Natural killer cell (primary cell): Measurements from ENCODE around the gene FALEC. TPM values are rescaled to one million over a fixed set of nuclear protein-coding genes. Genes with fewer than 3 reads are reported as not detected.

ENCODE experiments used
- ATAC-seq, 3 donors: fragments of 150-1000 bp in 2 of 3; fragments of 200-7000 bp in 1 of 3; cut with Tn5 transposase; 1 replicate in 1 of 3; 2 replicates in 2 of 3; pipeline ENCODE4 v1.10.0; 2021; ENCODE audit warnings: mild to moderate bottlenecking in 2 of 3, moderate library complexity in 2 of 3
- DNase-seq, 2 donors: peaks; one replicate each; pipeline versions ENCODE4 v3.0.0 to v3.0.0-alpha.2; 2013 to 2021; ENCODE audit warnings: mixed read lengths in 1 of 2
- H3K27ac ChIP-seq: one replicate; pipeline ENCODE4 v1.5.1; 2013; ENCODE audit warnings: mild to moderate bottlenecking, low read length
- H3K27me3 ChIP-seq: one replicate; pipeline ENCODE4 v1.6.1; 2013; ENCODE audit warnings: low read length; ENCODE audit not compliant: control insufficient read depth, insufficient read depth
- H3K36me3 ChIP-seq: one replicate; pipeline ENCODE4 v1.6.1; 2013; ENCODE audit warnings: low read length; ENCODE audit not compliant: control insufficient read depth, insufficient read depth
- H3K4me1 ChIP-seq: one replicate; pipeline ENCODE4 v1.6.1; 2013; ENCODE audit warnings: low read length; ENCODE audit not compliant: control insufficient read depth, insufficient read depth
- H3K4me3 ChIP-seq: one replicate; pipeline ENCODE4 v1.5.1; 2013; ENCODE audit warnings: low read length
- H3K9me3 ChIP-seq: one replicate; pipeline ENCODE4 v1.6.1; 2013; ENCODE audit warnings: low read length; ENCODE audit not compliant: control insufficient read depth, insufficient read depth
- H3K27ac Mint-ChIP-seq, 2 donors: one replicate each; pipeline ENCODE4 v1.8.0; 2022; ENCODE audit warnings: mild to moderate bottlenecking in 2 of 2, mixed read lengths in 2 of 2, moderate library complexity in 1 of 2
- H3K27me3 Mint-ChIP-seq, 2 donors: one replicate each; pipeline ENCODE4 v1.8.0; 2022; ENCODE audit warnings: low read depth in 2 of 2, mixed read lengths in 2 of 2
- H3K36me3 Mint-ChIP-seq: one replicate; pipeline ENCODE4 v1.8.0; 2022; ENCODE audit warnings: mixed read lengths
- H3K4me1 Mint-ChIP-seq, 2 donors: one replicate each; pipeline ENCODE4 v1.8.0; 2022; ENCODE audit warnings: mixed read lengths in 2 of 2
- H3K4me3 Mint-ChIP-seq: one replicate; pipeline ENCODE4 v1.8.0; 2022; ENCODE audit warnings: mild to moderate bottlenecking, moderate library complexity, mixed read lengths
- H3K9me3 Mint-ChIP-seq, 2 donors: one replicate each; pipeline ENCODE4 v1.8.0; 2022; ENCODE audit warnings: mixed read lengths in 2 of 2
- CTCF ChIP-seq: fragments of 200-600 bp; IDR thresholded peaks from one replicate; pipeline ENCODE4 v1.8.0; 2022; ENCODE audit warnings: antibody characterized with exemption
- WGBS: methylation state at CpG from one replicate; pipeline ENCODE4 v1.1.7; 2013; ENCODE audit warnings: missing lambda C conversion rate; ENCODE audit not compliant: insufficient coverage; 5-methylcytosine and 5-hydroxymethylcytosine counted together
- intact Hi-C: fragments of 100-400 bp; cut with micrococcal nuclease; formaldehyde crosslinking; loops from one replicate; pipeline ENCODE4 v1.14.2; 2022
- total RNA-seq, 4 donors: library from RNA; stranded (reverse); fragments of 120-200 nt in 1 of 4; gene quantifications; one replicate each; pipeline versions ENCODE4 v1.2.3 to v1.2.4, GENCODE V29; 2013 to 2022

The FALEC gene
- total RNA-seq, 3 donors from 2014 or later (not counting 1 experiment from before 2014, with no cell fraction given), result not detected

GRCh38 chr1:150577557-150578271, 62.2 kb downstream of the FALEC start:
- DNase-seq (peak in 1 of 2 donors; percentile 74), ATAC-seq (no peak)
- WGBS, result under 1% methylated on average over 11 of the region's 11 CpGs
- TF ChIP-seq CTCF, result no peak
- Histone ChIP-seq H3K27me3 (no peaks in the 10 kb centered on the region), H3K4me1 (peaks cover 31% of the 10 kb centered on the region), H3K36me3 (peaks cover 58% of the 10 kb centered on the region), H3K9me3 (no peaks in the 10 kb centered on the region), H3K27ac (peak overlapping the region; percentile 100), H3K4me3 (peak overlapping the region; percentile 79)
- Mint-ChIP-seq H3K9me3 (no peaks in the 10 kb centered on the region), H3K4me1 (peaks cover 60 to 63% of the 10 kb centered on the region in 2 donors), H3K27me3 (no peaks in the 10 kb centered on the region), H3K27ac (peak overlapping the region; percentile 96 to 99), H3K4me3 (peak overlapping the region; percentile 100), H3K36me3 (peaks cover 33% of the 10 kb centered on the region)
- intact Hi-C loops, result loop anchor here (2.0 kb wide), 2 partner anchors 43 to 51 kb away; partner anchors contain the start of gene ENSA

GRCh38 chr1:150578272-150579109, 62.9 kb downstream of the FALEC start:
- H3K4me3 Mint-ChIP-seq, result peak overlapping the region; percentile 100
- H3K4me1 Mint-ChIP-seq, result peaks cover 57 to 60% of the 10 kb centered on the region in 2 donors
- H3K36me3 Mint-ChIP-seq, result peaks cover 33% of the 10 kb centered on the region
- H3K9me3 Mint-ChIP-seq, result no peaks in the 10 kb centered on the region
- 0% methylated on average over 50 of the region's 50 CpGs for WGBS
- H3K4me3 ChIP-seq, result peak overlapping the region; percentile 79
- peak overlapping the region; percentile 96 to 99 for H3K27ac Mint-ChIP-seq
- H3K4me1 ChIP-seq, result peaks cover 23% of the 10 kb centered on the region
- no peaks in the 10 kb centered on the region for H3K9me3 ChIP-seq
- H3K27me3 ChIP-seq, result no peaks in the 10 kb centered on the region
- intact Hi-C loops, result loop anchor here (1.0 to 2.0 kb wide), 3 partner anchors 15 to 50 kb away; partner anchors contain the start of gene ENSA
- peak; percentile 47 to 66 for DNase-seq
- ATAC-seq, result no peak
- H3K27me3 Mint-ChIP-seq, result no peaks in the 10 kb centered on the region
- peak overlapping the region; percentile 100 for H3K27ac ChIP-seq
- TF ChIP-seq CTCF, result no peak
- H3K36me3 ChIP-seq, result peaks cover 51% of the 10 kb centered on the region

- TF ChIP-seq CTCF, result no peak
- H3K4me1 Mint-ChIP-seq, result peaks cover 56 to 58% of the 10 kb centered on the region in 2 donors
- peak within 1 kb of the TSS; percentile 100 for H3K27ac ChIP-seq
- peak within 1 kb of the TSS; percentile 96 to 99 for H3K27ac Mint-ChIP-seq
- ATAC-seq (peak; percentile 80 to 95 (median 83)), DNase-seq (peak; percentile 88 to 93)
- H3K36me3 ChIP-seq, result peaks cover 44% of the 10 kb centered on the region
- under 1% methylated on average over 90 of the region's 94 CpGs for WGBS
- peaks cover 33% of the 10 kb centered on the region for H3K36me3 Mint-ChIP-seq
- H3K9me3 Mint-ChIP-seq, result no peaks in the 10 kb centered on the region
- no peaks in the 10 kb centered on the region for H3K27me3 Mint-ChIP-seq
- no peaks in the 10 kb centered on the region for H3K9me3 ChIP-seq
- H3K4me3 ChIP-seq, result peak within 1 kb of the TSS; percentile 79
- peaks cover 16% of the 10 kb centered on the region for H3K4me1 ChIP-seq
- intact Hi-C loops, result loop anchor here (1.0 to 2.0 kb wide), 3 partner anchors 16 to 49 kb away; partner anchors contain the start of gene ENSA
- no peaks in the 10 kb centered on the region for H3K27me3 ChIP-seq
- peak within 1 kb of the TSS; percentile 100 for H3K4me3 Mint-ChIP-seq
Observed at GRCh38 chr1:150579110-150579944, 63.8 kb downstream of the FALEC start, which contains the start of gene MCL1. Gene MCL1, minus strand, starts transcription at chr1:150579610. Its CDS starts 80 bp downstream, at chr1:150579530.
